Measurements from ENCODE around the gene OSBPL7. TPM values are rescaled to one million over a fixed set of nuclear protein-coding genes. Genes with fewer than 3 reads are reported as not detected.

OSBPL7 gene
- polyA plus RNA-seq, 4 donors, result 11.4 to 14.1 (median 11.9) TPM

- DNase-seq (ENCODE audit: low read depth in 4 of 4, low spot score in 3 of 4), result no peak
Observed at GRCh38 chr17:47850373-47850691, 28.7 kb upstream of the OSBPL7 start.

GRCh38 chr17:47848198-47848513 lies 26.6 kb upstream of the OSBPL7 start:
- no peak for DNase-seq (ENCODE audit: low read depth in 4 of 4, low spot score in 3 of 4)

GRCh38 chr17:47847341-47848197 lies 26.0 kb upstream of the OSBPL7 start:
- DNase-seq (ENCODE audit: low read depth in 4 of 4, low spot score in 3 of 4), result no peak

GRCh38 chr17:47846716-47847340 lies 25.2 kb upstream of the OSBPL7 start:
- DNase-seq (ENCODE audit: low read depth in 4 of 4, low spot score in 3 of 4), result no peak

- no peak for DNase-seq (ENCODE audit: low read depth in 4 of 4, low spot score in 3 of 4)
Observed at GRCh38 chr17:47845716-47846075, 24.1 kb upstream of the OSBPL7 start.

DNA sequence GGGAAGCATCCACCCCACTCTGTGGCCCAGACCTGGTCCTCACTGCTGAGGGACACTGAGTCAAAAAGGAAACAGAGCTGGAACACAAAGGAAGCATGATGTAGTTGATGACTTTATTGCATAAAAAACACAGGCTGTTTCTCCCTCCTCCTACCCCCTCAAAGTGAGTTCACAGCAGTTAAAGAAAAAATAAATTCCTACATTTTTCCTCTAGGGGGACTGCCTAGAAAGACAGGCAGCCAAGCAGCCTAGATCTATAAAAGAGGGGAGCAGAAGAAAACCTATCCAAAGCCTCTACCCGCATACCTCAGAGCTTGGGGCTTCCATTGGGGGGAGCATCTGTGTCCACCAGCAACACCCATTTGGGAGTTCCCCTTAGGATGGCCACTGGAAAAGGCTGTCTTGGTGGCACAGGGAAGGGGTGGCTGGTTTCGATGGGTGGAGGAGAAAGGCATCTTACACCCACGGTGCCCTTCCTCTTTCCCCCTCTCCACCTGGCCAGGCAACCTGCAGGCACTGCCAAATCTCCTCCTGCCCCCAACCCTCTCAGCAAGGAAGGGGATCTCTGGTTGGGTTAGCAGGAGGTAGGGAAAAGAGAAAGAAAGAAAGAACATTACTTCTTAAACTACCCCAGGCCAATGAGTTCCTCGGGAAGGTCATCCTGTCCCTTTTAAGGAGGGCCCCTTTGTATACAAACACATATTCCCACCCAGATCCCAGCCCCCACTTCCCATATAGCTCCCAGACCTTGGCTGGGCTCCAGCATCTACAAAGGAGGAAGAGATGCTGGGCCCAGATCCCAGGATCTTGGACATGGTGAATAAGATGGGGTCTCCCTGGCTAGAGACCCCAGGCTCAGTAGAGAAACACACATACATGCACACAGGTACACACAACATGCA lies 23.5 kb upstream of the OSBPL7 start:
- DNase-seq (ENCODE audit: low read depth in 4 of 4, low spot score in 3 of 4), result no peak

GRCh38 chr17:47844227-47844626 lies 22.6 kb upstream of the OSBPL7 start:
- DNase-seq (ENCODE audit: low read depth in 4 of 4, low spot score in 3 of 4), result no peak

- DNase-seq (ENCODE audit: low read depth in 4 of 4, low spot score in 3 of 4), result no peak
Observed at GRCh38 chr17:47843391-47843730, 21.8 kb upstream of the OSBPL7 start.

- no peak for DNase-seq (ENCODE audit: low read depth in 4 of 4, low spot score in 3 of 4)
Observed at GRCh38 chr17:47841488-47842291, 20.1 kb upstream of the OSBPL7 start.

GRCh38 chr17:47840742-47841487 lies 19.3 kb upstream of the OSBPL7 start, which contains the start of gene SCRN2:
SCRN2 (minus strand) TSS chr17:47841273; CDS start chr17:47840843, 430 bp downstream.
- DNase-seq (ENCODE audit: low read depth in 4 of 4, low spot score in 3 of 4), result peak; percentile 70 to 83 (median 80)

DNA sequence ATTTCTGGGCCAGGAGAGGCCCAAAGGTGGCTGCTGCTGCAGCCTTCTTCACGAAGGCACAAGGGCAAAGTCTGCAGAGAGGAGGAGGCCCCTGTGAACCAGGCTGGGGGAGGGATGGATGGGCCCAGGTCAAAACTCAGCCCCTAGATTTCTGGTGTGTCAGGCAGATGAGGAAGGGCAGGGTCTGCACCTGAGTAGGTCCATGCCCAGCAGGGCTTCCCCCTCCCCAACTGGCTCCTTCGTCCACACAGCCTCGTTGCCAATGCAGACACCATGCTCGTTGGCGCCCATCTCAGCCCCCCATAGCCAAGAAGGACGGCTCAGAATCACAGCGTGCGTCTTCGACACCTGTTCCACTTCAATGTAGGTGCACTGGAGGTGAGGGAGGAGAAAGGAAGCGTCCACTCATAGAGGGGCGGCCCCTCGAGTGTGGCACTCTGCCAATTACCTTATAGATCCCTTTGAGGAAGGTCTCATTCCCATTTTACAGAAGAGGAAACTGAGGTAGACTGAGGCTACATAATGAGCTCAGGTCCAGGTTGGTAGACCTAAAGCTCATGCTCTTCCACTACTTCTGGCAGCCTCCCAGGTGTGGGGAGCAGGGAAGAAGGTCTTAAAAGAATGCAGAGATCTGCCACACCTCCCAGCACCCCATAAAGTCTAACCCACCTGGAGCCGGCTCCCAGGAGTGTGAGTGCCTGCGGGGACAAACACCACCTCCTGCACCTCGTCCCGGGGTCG lies 18.6 kb upstream of the OSBPL7 start:
- DNase-seq (ENCODE audit: low read depth in 4 of 4, low spot score in 3 of 4), result no peak

- no peak for DNase-seq (ENCODE audit: low read depth in 4 of 4, low spot score in 3 of 4)
Observed at GRCh38 chr17:47839071-47839470, 17.5 kb upstream of the OSBPL7 start.

GRCh38 chr17:47838636-47839035 lies 17.0 kb upstream of the OSBPL7 start:
- no peak for DNase-seq (ENCODE audit: low read depth in 4 of 4, low spot score in 3 of 4)

DNA sequence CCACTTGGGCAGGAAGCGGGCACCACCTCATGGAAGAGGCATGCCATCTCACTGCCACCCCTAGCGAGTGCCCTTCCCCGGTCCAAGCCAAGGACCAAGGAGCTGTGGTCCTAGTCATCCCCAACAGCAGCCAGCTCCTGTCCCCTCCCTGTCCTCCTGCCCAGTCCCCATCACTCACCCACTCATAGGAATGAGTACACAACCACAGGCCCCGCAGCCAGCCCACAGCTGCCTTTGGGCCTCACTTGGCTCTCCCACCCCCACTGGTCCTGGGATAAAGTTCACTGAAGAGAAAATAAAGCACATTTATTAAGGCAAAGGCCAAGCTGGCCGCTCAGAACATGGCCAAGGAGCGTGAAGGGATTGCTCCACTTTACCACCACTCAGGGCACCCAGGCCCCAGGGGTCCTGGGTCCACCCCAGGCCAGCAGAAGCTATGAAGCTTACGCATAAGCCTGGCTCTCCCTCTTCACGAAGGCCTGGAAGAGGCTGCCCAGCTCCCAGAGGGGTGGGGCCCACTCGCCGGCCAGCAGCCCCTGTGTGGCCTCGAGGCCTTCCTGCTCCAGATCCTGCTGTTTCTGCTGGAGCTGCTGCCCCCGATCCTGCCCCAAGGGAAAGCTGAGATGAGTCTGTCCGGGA lies 15.9 kb upstream of the OSBPL7 start:
- no peak for DNase-seq (ENCODE audit: low read depth in 4 of 4, low spot score in 3 of 4)

GRCh38 chr17:47836601-47837000 lies 15.0 kb upstream of the OSBPL7 start:
- DNase-seq (ENCODE audit: low read depth in 4 of 4, low spot score in 3 of 4), result no peak

DNA sequence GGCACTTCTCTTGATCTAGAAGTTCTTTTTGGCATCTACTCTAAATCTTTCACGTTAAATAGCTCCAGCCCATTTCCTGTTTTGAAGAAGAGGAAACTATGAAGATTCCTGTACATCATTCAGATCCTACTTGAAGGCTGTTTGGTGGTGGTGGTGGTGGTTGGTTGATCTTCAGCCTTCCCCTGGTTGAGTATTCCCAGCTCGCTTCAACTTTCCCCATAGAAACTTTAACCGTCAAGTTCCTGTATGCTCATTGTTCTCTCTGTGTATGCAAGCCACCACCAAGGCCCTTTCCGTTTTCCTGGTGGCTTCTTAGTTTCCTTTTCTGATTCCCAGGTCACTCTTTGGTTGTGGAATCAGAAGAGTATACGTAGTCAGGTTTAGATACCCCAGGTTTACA lies 13.2 kb upstream of the OSBPL7 start:
- DNase-seq (ENCODE audit: low read depth in 4 of 4, low spot score in 3 of 4), result no peak

DNA sequence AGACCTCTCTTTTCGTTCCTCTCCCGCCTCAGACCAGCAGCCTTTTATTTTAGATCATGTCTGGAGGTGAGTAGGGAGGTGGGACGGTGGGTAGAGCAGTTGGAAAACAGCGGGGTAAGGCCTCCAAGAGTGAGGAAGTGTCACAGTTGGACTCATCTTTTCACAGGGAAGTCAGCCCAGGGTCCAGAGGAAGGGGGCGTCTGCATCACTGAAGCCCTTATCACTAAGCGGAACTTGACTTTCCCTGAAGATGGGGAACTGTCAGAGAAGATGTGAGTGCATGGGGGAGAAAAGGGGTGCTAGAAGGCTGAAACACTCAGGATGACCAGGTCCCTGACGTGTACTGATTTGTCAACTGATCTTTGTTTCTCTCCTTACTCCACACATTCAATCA lies 10.3 kb upstream of the OSBPL7 start:
- DNase-seq (ENCODE audit: low read depth in 4 of 4, low spot score in 3 of 4), result no peak

- DNase-seq (ENCODE audit: low read depth in 4 of 4, low spot score in 3 of 4), result peak; percentile 85 to 92 (median 88)
Observed at GRCh38 chr17:47831003-47831933, 9.7 kb upstream of the OSBPL7 start, which contains the start of the genes LRRC46 and MRPL10. LRRC46 (plus strand) TSS chr17:47831670; CDS start chr17:47831990, 320 bp downstream. MRPL10 (minus strand) TSS chr17:47831541; CDS start chr17:47831511, 30 bp downstream.
